Panc1 (cell line): ENCODE results near the gene FAM120C. TPM values are rescaled to one million over a fixed set of nuclear protein-coding genes. Genes with fewer than 3 reads are reported as not detected.

ENCODE experiments used
- ATAC-seq: fragments of 200-7000 bp; cut with Tn5 transposase; 2 replicates; pipeline ENCODE4 v1.9.1; 2020; ENCODE audit warnings: mild to moderate bottlenecking, moderate library complexity
- BruUV-seq: library from RNA; stranded (reverse); fragments of 400-500 nt; replicated peaks from 2 replicates; lab custom pipeline; 2021; lab: Mats Ljungman, UMichigan
- CTCF ChIA-PET: fragments of 300-600 bp; sonication (Branson Sonifier 250); formaldehyde crosslinking; loops from one replicate; lab custom pipeline; 2022; ENCODE audit warnings: antibody characterized with exemption; lab: Charles Lee
- POLR2A ChIA-PET: fragments of 300-600 bp; sonication (Branson Sonifier 250); formaldehyde crosslinking; loops from one replicate; lab custom pipeline; 2022; ENCODE audit warnings: antibody characterized with exemption; lab: Charles Lee
- DNase-seq: peaks from one replicate; pipeline ENCODE4 v3.0.0-alpha.2; 2010; ENCODE audit warnings: low read depth, low spot score
- H3K27ac ChIP-seq: 2 replicates; pipeline ENCODE4 v1.5.1; 2011; ENCODE audit warnings: mild to moderate bottlenecking, low read length, inconsistent platforms
- H3K27me3 ChIP-seq: fragments of 200-500 bp; sonication (Bioruptor generic); 2 replicates; pipeline ENCODE4 v1.6.0; 2014; ENCODE audit warnings: low read length, inconsistent platforms; ENCODE audit not compliant: control insufficient read depth, insufficient read depth
- H3K36me3 ChIP-seq: fragments of 200-500 bp; sonication (Bioruptor generic); 2 replicates; pipeline ENCODE4 v1.5.1; 2014; ENCODE audit warnings: inconsistent platforms, mild to moderate bottlenecking, low read length, moderate library complexity; ENCODE audit not compliant: control insufficient read depth, insufficient read depth
- H3K4me1 ChIP-seq: 2 replicates; pipeline ENCODE4 v1.5.1; 2011; ENCODE audit warnings: inconsistent platforms, mild to moderate bottlenecking, low read length, moderate library complexity; ENCODE audit not compliant: control insufficient read depth, insufficient read depth
- H3K4me3 ChIP-seq, 2 experiments: 2 replicates each; pipeline ENCODE4 v1.5.1; 2011 to 2012; ENCODE audit warnings: low read depth in 2 of 2, low read length in 2 of 2, mild to moderate bottlenecking in 2 of 2, inconsistent platforms in 1 of 2, moderate library complexity in 1 of 2
- H3K9me3 ChIP-seq: fragments of 200-500 bp; sonication (Bioruptor generic); 2 replicates; pipeline ENCODE4 v1.5.1; 2014; ENCODE audit warnings: low read depth, mild to moderate bottlenecking, inconsistent platforms, low read length, moderate library complexity; ENCODE audit not compliant: control insufficient read depth, insufficient read depth
- CTCF ChIP-seq: fragments of 450-650 bp; IDR thresholded peaks from 2 replicates; pipeline ENCODE4 v1.5.1; 2017; ENCODE audit warnings: mild to moderate bottlenecking
- POLR2AphosphoS5 ChIP-seq: IDR thresholded peaks from 2 replicates; pipeline ENCODE4 v1.6.1; 2012; ENCODE audit warnings: mild to moderate bottlenecking, low read depth, low read length, moderate library complexity
- REST ChIP-seq, 2 experiments: IDR thresholded peaks; 2 replicates each; pipeline ENCODE4 v1.6.1; 2011 to 2012; ENCODE audit warnings: low read depth in 2 of 2, control low read depth in 1 of 2, low read length in 1 of 2, mild to moderate bottlenecking in 1 of 2, moderate library complexity in 1 of 2; ENCODE audit not compliant: insufficient read depth in 1 of 2
- SIN3A ChIP-seq: IDR thresholded peaks from 2 replicates; pipeline ENCODE4 v1.6.1; 2012; ENCODE audit warnings: low read depth, mild to moderate bottlenecking, low read length, moderate library complexity, borderline replicate concordance; ENCODE audit not compliant: insufficient read depth
- TCF7L2 ChIP-seq: IDR thresholded peaks from 2 replicates; pipeline ENCODE4 v1.6.1; 2011; ENCODE audit warnings: mild to moderate bottlenecking, low read depth, low read length, inconsistent platforms
- in situ Hi-C: cut with HindIII; loops from 2 replicates; pipeline ENCODE4 v1.10.0; 2016; ENCODE audit warnings: low sequenced_read_pairs, low pct_unique_long_range_greater_than_20kb
- intact Hi-C: fragments of 100-400 bp; cut with micrococcal nuclease; formaldehyde crosslinking; loops from one replicate; pipeline ENCODE4 v1.10.0; 2022; ENCODE audit not compliant: unreplicated experiment
- total RNA-seq: library from RNA; stranded (reverse); gene quantifications from one replicate; pipeline ENCODE4 v1.2.1, GENCODE V29; 2021; ENCODE audit not compliant: unreplicated experiment

The FAM120C gene
- total RNA-seq, 1 experiment from 2014 or later, result 12.1 TPM

GRCh38 chrX:54049801-54050200 lies 133.3 kb downstream of the FAM120C start:
- H3K9me3 ChIP-seq, result no peaks in the 10 kb centered on the region
- H3K27me3 ChIP-seq, result no peaks in the 10 kb centered on the region
- peaks cover 9% of the 10 kb centered on the region for H3K4me1 ChIP-seq
- no peak for TF ChIP-seq CTCF
- TF ChIP-seq REST (IDR thresholded peaks at IDR 0.05; ENCODE audit: insufficient read depth in 1 of 2, low read depth in 2 of 2, low read length in 1 of 2), result no peak
- TF ChIP-seq POLR2AphosphoS5, result no peak
- TF ChIP-seq SIN3A, result no peak
- no peak for TF ChIP-seq TCF7L2
- DNase-seq (no peak), ATAC-seq (no peak)
- no peak overlapping the region for H3K4me3 ChIP-seq
- H3K27ac ChIP-seq, result no peak overlapping the region
- POLR2A ChIA-PET, result no interaction called here
- in situ Hi-C loops (no loop called here), intact Hi-C loops (no loop called here)
- H3K36me3 ChIP-seq, result no peaks in the 10 kb centered on the region
- BruUV-seq, result no TSS peak
- CTCF ChIA-PET, result no interaction called here

- BruUV-seq, result no TSS peak
- CTCF ChIA-PET, result no interaction called here
These were observed 134.6 kb downstream of the FAM120C start for GRCh38 chrX:54048412-54048811.

More at GRCh38 chrX:54048412-54048811, 134.6 kb downstream of the FAM120C start:
- Histone ChIP-seq H3K4me1 (peaks cover 9% of the 10 kb centered on the region), H3K27ac (no peak overlapping the region), H3K36me3 (no peaks in the 10 kb centered on the region; the same call in 1 of the 2 replicates), H3K4me3 (no peak overlapping the region), H3K27me3 (no peaks in the 10 kb centered on the region), H3K9me3 (no peaks in the 10 kb centered on the region)
- DNase-seq (no peak), ATAC-seq (no peak)
- intact Hi-C loops (no loop called here), in situ Hi-C loops (no loop called here)
- no peak for TF ChIP-seq REST (IDR thresholded peaks at IDR 0.05; ENCODE audit: insufficient read depth in 1 of 2, low read depth in 2 of 2, low read length in 1 of 2)
- POLR2A ChIA-PET, result no interaction called here
